A549 (cell line): ENCODE measurements around the gene FUT8. TPM values are rescaled to one million over a fixed set of nuclear protein-coding genes. Genes with fewer than 3 reads are reported as not detected.

Experiments
- ATAC-seq, 2 experiments: fragments of 200-7000 bp in 1 of 2; fragments of >200 bp in 1 of 2; cut with Nextera tagmentation in 1 of 2; cut with Tn5 transposase in 1 of 2; 3 replicates each; pipeline versions ENCODE4 v1.8.0 to v1.9.1; 2018 to 2020; ENCODE audit warnings: mild to moderate bottlenecking in 1 of 2, moderate library complexity in 1 of 2
- CTCF ChIA-PET: fragments of 300-600 bp; sonication (Branson Sonifier 250); formaldehyde crosslinking; extraction: SDS; loops from one replicate; lab custom pipeline; 2021; ENCODE audit warnings: antibody characterized with exemption, inconsistent platforms; lab: Yijun Ruan, JAX
- POLR2A ChIA-PET: fragments of 350-600 bp; formaldehyde crosslinking; extraction: SDS; loops from one replicate; lab custom pipeline; 2021; ENCODE audit warnings: antibody characterized with exemption, inconsistent platforms; lab: Yijun Ruan, JAX
- DNase-seq, 2 experiments: peaks; one replicate each; pipeline versions ENCODE4 v3.0.0 to v3.0.0-alpha.2; 2011 to 2016; ENCODE audit warnings: low read depth in 1 of 2, low spot score in 1 of 2
- FAIRE-seq: peaks from 2 replicates; lab custom pipeline; 2011; peaks lifted over from hg19 to GRCh38; lab: Jason Lieb, UNC
- H3K27ac ChIP-seq, 2 experiments: fragments of >200 bp; sonication (Bioruptor Twin); formaldehyde crosslinking; 3 replicates each; pipeline ENCODE4 v1.5.1; 2016 to 2017
- H3K4me1 ChIP-seq: fragments of >200 bp; sonication (Bioruptor Twin); formaldehyde crosslinking; 3 replicates; pipeline ENCODE4 v1.6.1; 2016
- H3K4me2 ChIP-seq: fragments of >200 bp; sonication (Bioruptor Twin); formaldehyde crosslinking; 3 replicates; pipeline ENCODE4 v1.6.1; 2016
- H3K4me3 ChIP-seq: fragments of >200 bp; sonication (Bioruptor Twin); formaldehyde crosslinking; 3 replicates; pipeline ENCODE4 v1.5.1; 2016
- H3K9me3 ChIP-seq: fragments of >200 bp; sonication (Bioruptor Twin); formaldehyde crosslinking; 3 replicates; pipeline ENCODE4 v1.6.1; 2016
- BHLHE40 ChIP-seq: IDR thresholded peaks from 2 replicates; pipeline ENCODE4 v1.6.1; 2012; ENCODE audit warnings: low read depth, low read length, inconsistent platforms
- CBX2 ChIP-seq: fragments of 200-600 bp; sonication (generic); IDR thresholded peaks from 2 replicates; pipeline ENCODE4 v1.6.1; 2016; ENCODE audit warnings: low read depth, mild to moderate bottlenecking, borderline replicate concordance
- CBX8 ChIP-seq: fragments of 200-600 bp; sonication (generic); IDR thresholded peaks from 2 replicates; pipeline ENCODE4 v1.6.1; 2016
- CHD2 ChIP-seq: fragments of 150-350 bp; IDR thresholded peaks from 2 replicates; pipeline ENCODE4 v1.6.1; 2014; ENCODE audit warnings: low read length; ENCODE audit not compliant: partially characterized antibody
- EHF ChIP-seq: fragments of 250-450 bp; sonication (Bioruptor Pico); IDR thresholded peaks from 2 replicates; pipeline ENCODE4 v1.5.0; 2020; ENCODE audit warnings: mild to moderate bottlenecking
- EP300 ChIP-seq, 2 experiments: fragments of >200 bp; sonication (Bioruptor Twin); formaldehyde crosslinking; IDR thresholded peaks; 2 replicates in 1 of 2; 3 replicates in 1 of 2; pipeline ENCODE4 v1.6.1; 2016 to 2017
- FOXS1 ChIP-seq: fragments of 250-450 bp; sonication (Bioruptor Pico); IDR thresholded peaks from 2 replicates; pipeline ENCODE4 v1.5.0; 2020; ENCODE audit warnings: mild to moderate bottlenecking, moderate library complexity
- HDAC2 ChIP-seq: fragments of 200-600 bp; sonication (generic); IDR thresholded peaks from 2 replicates; pipeline ENCODE4 v1.6.1; 2016
- HEYL ChIP-seq: fragments of 250-450 bp; sonication (Bioruptor Pico); IDR thresholded peaks from 2 replicates; pipeline ENCODE4 v1.8.0; 2021; ENCODE audit warnings: mild to moderate bottlenecking, moderate library complexity
- HOXA7 ChIP-seq: fragments of 250-450 bp; sonication (Bioruptor Pico); IDR thresholded peaks from 2 replicates; pipeline ENCODE4 v1.5.0; 2020; ENCODE audit warnings: mild to moderate bottlenecking, moderate library complexity
- JUN ChIP-seq, 2 experiments: fragments of >200 bp; sonication (Bioruptor Twin); formaldehyde crosslinking; IDR thresholded peaks; 2 replicates in 1 of 2; 3 replicates in 1 of 2; pipeline ENCODE4 v1.6.1; 2016 to 2017
- MYC ChIP-seq: IDR thresholded peaks from 2 replicates; pipeline ENCODE4 v1.6.1; 2012; ENCODE audit warnings: mild to moderate bottlenecking, inconsistent platforms, low read length, improper control_type of control experiment, borderline replicate concordance
- NR3C1 ChIP-seq: fragments of >200 bp; sonication (Bioruptor Twin); formaldehyde crosslinking; IDR thresholded peaks from 3 replicates; pipeline ENCODE4 v1.6.1; 2017
- PHF8 ChIP-seq: fragments of 200-600 bp; sonication (generic); IDR thresholded peaks from 2 replicates; pipeline ENCODE4 v1.6.1; 2016; ENCODE audit warnings: low read depth, mild to moderate bottlenecking, antibody characterized with exemption, moderate library complexity, borderline replicate concordance
- POLR2A ChIP-seq: IDR thresholded peaks from 2 replicates; pipeline ENCODE4 v1.6.1; 2012; ENCODE audit warnings: mild to moderate bottlenecking, low read length
- SMC3 ChIP-seq: fragments of >200 bp; sonication (Bioruptor Twin); formaldehyde crosslinking; IDR thresholded peaks from 3 replicates; pipeline ENCODE4 v1.6.1; 2018; ENCODE audit warnings: inconsistent platforms
- ZSCAN20 ChIP-seq: fragments of 250-450 bp; sonication (Bioruptor Pico); IDR thresholded peaks from 2 replicates; pipeline ENCODE4 v1.8.0; 2022; ENCODE audit warnings: mild to moderate bottlenecking, moderate library complexity
- WGBS: methylation state at CpG from one replicate; pipeline ENCODE4 v1.1.6; 2017; ENCODE audit errors: missing lambda C conversion rate; 5-methylcytosine and 5-hydroxymethylcytosine counted together
- polyA plus RNA-seq, 4 experiments: library from polyadenylated mRNA; depleted of rRNA in 3 of 4; stranded (reverse); fragments of >200 nt; fragmentation: RNase III in 1 of 4; extraction: RNeasy Plus Mini Kit Qiagen cat#74134 plus additional on column Dnase treatment in 1 of 4; gene quantifications; 2 replicates in 3 of 4; 3 replicates in 1 of 4; pipeline ENCODE4 v1.2.3, GENCODE V29; 2011 to 2017
- TF ChIP-seq, protein P1 (sequence below): IDR thresholded peaks from 2 replicates; pipeline ENCODE4 v1.6.1; 2012; ENCODE audit warnings: low read depth, borderline replicate concordance
- TF ChIP-seq, protein P2 (sequence below): fragments of >200 bp; sonication (Bioruptor Twin); formaldehyde crosslinking; IDR thresholded peaks from 2 replicates; pipeline ENCODE4 v1.6.1; 2016
- TF ChIP-seq, protein P3 (sequence below): IDR thresholded peaks from 2 replicates; pipeline ENCODE4 v1.6.1; 2012
- TF ChIP-seq, protein P4 (sequence below): fragments of >200 bp; sonication (Bioruptor Twin); formaldehyde crosslinking; IDR thresholded peaks from 3 replicates; pipeline ENCODE4 v1.5.1; 2016
- TF ChIP-seq, protein P5 (sequence below): fragments of >200 bp; sonication (Bioruptor Twin); formaldehyde crosslinking; IDR thresholded peaks from 3 replicates; pipeline ENCODE4 v1.6.1; 2016

Gene FUT8
- polyA plus RNA-seq, 2 of the 4 experiments (the other 2 are of a cell fraction) = 20.3 to 22.9 TPM

DNA sequence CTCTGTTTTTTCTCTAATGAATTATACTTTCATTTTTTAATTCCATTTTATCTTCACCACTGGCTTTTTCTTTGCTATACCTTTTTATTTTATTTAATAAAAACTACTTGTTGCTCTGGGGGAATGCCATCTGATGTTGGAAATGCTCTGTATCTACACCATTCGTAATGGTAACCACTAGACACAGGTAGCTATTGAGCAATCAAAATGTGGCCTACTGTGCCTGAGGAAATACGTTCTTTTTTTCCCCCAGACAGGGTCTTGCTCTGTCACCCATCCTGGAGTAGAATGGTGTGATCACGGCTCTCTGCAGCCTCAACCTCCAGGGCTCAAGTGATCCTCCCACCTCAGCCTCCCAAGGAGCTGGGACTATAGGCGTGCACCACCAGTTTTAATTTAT, 140.2 kb downstream of the FUT8 start (continued):
- TF ChIP-seq, protein P1, sequence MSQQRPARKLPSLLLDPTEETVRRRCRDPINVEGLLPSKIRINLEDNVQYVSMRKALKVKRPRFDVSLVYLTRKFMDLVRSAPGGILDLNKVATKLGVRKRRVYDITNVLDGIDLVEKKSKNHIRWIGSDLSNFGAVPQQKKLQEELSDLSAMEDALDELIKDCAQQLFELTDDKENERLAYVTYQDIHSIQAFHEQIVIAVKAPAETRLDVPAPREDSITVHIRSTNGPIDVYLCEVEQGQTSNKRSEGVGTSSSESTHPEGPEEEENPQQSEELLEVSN = no peak

DNA sequence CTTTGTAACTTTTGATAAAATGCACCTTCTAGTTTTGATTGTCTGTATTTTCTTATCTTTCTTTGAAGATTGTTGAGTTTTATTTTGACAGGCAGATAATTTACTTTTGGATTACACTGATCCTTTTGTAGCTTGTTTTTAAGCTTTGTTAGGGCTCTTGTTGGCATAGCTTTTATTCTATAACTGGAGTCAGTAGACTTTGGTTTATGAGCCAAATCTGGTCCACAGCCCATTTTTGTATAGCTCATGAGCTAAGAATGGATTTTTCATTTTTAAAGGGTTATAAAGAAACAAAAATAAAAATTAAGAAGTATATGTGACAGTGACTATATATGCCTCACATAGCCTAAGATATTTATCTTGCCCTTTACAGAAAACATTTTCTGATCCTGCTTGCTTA, 142.3 kb downstream of the FUT8 start:
- Histone ChIP-seq H3K4me2 (no peak overlapping the region), H3K9me3 (no peaks in the 10 kb centered on the region), H3K27ac (no peak overlapping the region), H3K4me3 (no peak overlapping the region)
- ChIA-PET CTCF (no interaction called here), POLR2A (no interaction called here)
- DNase-seq (no peak), ATAC-seq (no peak), FAIRE-seq (no peak)
- TF ChIP-seq ZSCAN20 = no peak
- TF ChIP-seq, all 56 proteins: peak for 0
- no peaks in the 10 kb centered on the region for H3K4me1 ChIP-seq

DNA sequence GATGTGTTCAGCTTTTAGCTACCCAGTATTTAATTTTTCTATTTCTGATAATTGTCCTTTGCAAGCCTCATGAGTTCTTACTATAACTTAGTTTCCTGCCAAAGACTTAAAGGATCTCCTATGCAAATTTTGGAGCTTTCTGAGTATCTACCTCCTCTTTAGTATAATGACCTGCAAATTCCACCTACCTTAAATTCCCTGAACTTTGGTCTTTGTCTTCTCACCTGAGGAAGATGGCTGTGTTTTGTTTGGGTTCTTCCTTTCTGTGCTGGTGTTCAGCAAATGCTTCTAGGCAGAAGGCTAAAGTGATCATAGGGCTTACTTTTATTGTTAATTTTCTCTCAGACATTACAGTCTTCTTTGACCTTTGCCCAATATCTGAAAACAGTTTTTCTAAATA, 142.8 kb downstream of the FUT8 start:
- CTCF ChIA-PET = no interaction called here
- no peak for FAIRE-seq
- no peak for ATAC-seq

DNA sequence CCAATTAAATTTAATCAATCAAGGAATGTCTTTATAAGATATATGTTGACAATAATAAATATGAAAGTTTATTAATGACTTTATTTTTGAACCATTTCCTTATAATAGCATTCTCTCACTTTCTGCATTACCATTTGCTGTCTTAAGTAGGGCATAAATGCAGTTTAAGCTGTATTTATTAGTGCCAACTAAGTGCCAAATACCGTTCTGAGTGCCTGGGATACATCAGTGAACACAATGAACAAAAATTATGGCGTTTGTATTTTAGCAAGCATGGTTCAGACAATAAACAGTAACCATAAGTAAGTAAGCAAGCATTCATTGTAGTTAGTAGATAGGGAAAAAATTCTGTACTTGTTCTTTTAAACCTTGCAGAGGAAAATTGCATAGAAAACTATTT, 145.8 kb downstream of the FUT8 start:
- no peak overlapping the region for H3K4me2 ChIP-seq
- POLR2A ChIA-PET = no interaction called here
- no peak for FAIRE-seq
- no peak for DNase-seq
- H3K9me3 ChIP-seq = no peaks in the 10 kb centered on the region
- no peak overlapping the region for H3K27ac ChIP-seq
- no peak overlapping the region for H3K4me3 ChIP-seq
- TF ChIP-seq CBX2 (no peak), HEYL (no peak), HDAC2 (no peak), PHF8 (no peak), CBX8 (no peak), CHD2 (no peak), BHLHE40 (no peak), FOXS1 (no peak), SMC3 (no peak), JUN (IDR thresholded peaks at IDR 0.05) (no peak), NR3C1 (no peak), EP300 (IDR thresholded peaks at IDR 0.05) (no peak), POLR2A (no peak), MYC (no peak), EHF (CRISPR knock-in tag) (no peak)
- TF ChIP-seq, protein P2, sequence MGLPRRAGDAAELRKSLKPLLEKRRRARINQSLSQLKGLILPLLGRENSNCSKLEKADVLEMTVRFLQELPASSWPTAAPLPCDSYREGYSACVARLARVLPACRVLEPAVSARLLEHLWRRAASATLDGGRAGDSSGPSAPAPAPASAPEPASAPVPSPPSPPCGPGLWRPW = no peak
- TF ChIP-seq, protein P1 = no peak
- TF ChIP-seq, protein P3, sequence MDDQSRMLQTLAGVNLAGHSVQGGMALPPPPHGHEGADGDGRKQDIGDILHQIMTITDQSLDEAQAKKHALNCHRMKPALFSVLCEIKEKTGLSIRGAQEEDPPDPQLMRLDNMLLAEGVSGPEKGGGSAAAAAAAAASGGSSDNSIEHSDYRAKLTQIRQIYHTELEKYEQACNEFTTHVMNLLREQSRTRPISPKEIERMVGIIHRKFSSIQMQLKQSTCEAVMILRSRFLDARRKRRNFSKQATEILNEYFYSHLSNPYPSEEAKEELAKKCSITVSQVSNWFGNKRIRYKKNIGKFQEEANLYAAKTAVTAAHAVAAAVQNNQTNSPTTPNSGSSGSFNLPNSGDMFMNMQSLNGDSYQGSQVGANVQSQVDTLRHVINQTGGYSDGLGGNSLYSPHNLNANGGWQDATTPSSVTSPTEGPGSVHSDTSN = no peak
- TF ChIP-seq, protein P4, sequence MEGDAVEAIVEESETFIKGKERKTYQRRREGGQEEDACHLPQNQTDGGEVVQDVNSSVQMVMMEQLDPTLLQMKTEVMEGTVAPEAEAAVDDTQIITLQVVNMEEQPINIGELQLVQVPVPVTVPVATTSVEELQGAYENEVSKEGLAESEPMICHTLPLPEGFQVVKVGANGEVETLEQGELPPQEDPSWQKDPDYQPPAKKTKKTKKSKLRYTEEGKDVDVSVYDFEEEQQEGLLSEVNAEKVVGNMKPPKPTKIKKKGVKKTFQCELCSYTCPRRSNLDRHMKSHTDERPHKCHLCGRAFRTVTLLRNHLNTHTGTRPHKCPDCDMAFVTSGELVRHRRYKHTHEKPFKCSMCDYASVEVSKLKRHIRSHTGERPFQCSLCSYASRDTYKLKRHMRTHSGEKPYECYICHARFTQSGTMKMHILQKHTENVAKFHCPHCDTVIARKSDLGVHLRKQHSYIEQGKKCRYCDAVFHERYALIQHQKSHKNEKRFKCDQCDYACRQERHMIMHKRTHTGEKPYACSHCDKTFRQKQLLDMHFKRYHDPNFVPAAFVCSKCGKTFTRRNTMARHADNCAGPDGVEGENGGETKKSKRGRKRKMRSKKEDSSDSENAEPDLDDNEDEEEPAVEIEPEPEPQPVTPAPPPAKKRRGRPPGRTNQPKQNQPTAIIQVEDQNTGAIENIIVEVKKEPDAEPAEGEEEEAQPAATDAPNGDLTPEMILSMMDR = no peak
- WGBS = 72% methylated on average over 2 of the region's 2 CpGs
- H3K4me1 ChIP-seq = no peaks in the 10 kb centered on the region
- CTCF ChIA-PET = interaction anchor here (1.5 kb wide), 1 partner anchor 18 kb away, joined by 6 read pairs; no protein-coding TSS in a partner anchor
- ATAC-seq = no peak

More for the DNA sequence above, 142.8 kb downstream of the FUT8 start:
- H3K27ac ChIP-seq = no peak overlapping the region
- H3K9me3 ChIP-seq = no peaks in the 10 kb centered on the region
- POLR2A ChIA-PET = no interaction called here
- H3K4me2 ChIP-seq = no peak overlapping the region
- no peak for DNase-seq
- H3K4me3 ChIP-seq = no peak overlapping the region
- TF ChIP-seq, protein P3 = no peak
- TF ChIP-seq, protein P5, sequence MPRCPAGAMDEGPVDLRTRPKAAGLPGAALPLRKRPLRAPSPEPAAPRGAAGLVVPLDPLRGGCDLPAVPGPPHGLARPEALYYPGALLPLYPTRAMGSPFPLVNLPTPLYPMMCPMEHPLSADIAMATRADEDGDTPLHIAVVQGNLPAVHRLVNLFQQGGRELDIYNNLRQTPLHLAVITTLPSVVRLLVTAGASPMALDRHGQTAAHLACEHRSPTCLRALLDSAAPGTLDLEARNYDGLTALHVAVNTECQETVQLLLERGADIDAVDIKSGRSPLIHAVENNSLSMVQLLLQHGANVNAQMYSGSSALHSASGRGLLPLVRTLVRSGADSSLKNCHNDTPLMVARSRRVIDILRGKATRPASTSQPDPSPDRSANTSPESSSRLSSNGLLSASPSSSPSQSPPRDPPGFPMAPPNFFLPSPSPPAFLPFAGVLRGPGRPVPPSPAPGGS = no peak
- TF ChIP-seq CBX2 = no peak
- no peak for TF ChIP-seq CHD2
- TF ChIP-seq HDAC2 = no peak
- TF ChIP-seq HOXA7 = no peak
- no peak for TF ChIP-seq MYC
- no peaks in the 10 kb centered on the region for H3K4me1 ChIP-seq
